Neural cell (in vitro differentiated cells): ENCODE data around the gene KLRD1. TPM values are rescaled to one million over a fixed set of nuclear protein-coding genes. Genes with fewer than 3 reads are reported as not detected.
"Not testable (repeated sequence)": the region's sequence is repeated elsewhere in the genome, so short reads cannot be mapped to it uniquely, and the experiment has no call there.

Source experiments
- H2AFZ ChIP-seq: fragments of 200-600, 300-800 bp; sonication (generic), shearing (Covaris generic); 2 replicates; pipeline ENCODE4 v1.6.0; 2014; ENCODE audit warnings: low read depth, mild to moderate bottlenecking, antibody characterized with exemption, low read length, moderate library complexity
- H3F3A ChIP-seq: fragments of 200-600 bp; shearing (Covaris generic); 2 replicates; pipeline ENCODE4 v1.6.1; 2016; ENCODE audit warnings: mild to moderate bottlenecking, moderate library complexity, mixed read lengths, antibody characterized with exemption, low read length; ENCODE audit not compliant: insufficient read depth, poor library complexity, severe bottlenecking
- H3K27ac ChIP-seq: fragments of 200-600, 300-800 bp; sonication (generic), shearing (Covaris generic); 2 replicates; pipeline ENCODE4 v1.5.1; 2014; ENCODE audit warnings: mild to moderate bottlenecking, low read length, moderate library complexity
- H3K27me3 ChIP-seq: fragments of 300-800, 200-600 bp; sonication (generic), shearing (Covaris generic); 2 replicates; pipeline ENCODE4 v1.6.0; 2014; ENCODE audit warnings: mild to moderate bottlenecking, low read depth, low read length, moderate library complexity; ENCODE audit not compliant: insufficient read depth
- H3K36me3 ChIP-seq: fragments of 300-800, 200-600 bp; sonication (generic), shearing (Covaris generic); 2 replicates; pipeline ENCODE4 v1.5.1; 2014; ENCODE audit warnings: mild to moderate bottlenecking, antibody characterized with exemption, low read length, moderate library complexity; ENCODE audit not compliant: insufficient read depth
- H3K4me2 ChIP-seq: fragments of 300-800, 200-600 bp; sonication (generic), shearing (Covaris generic); 2 replicates; pipeline ENCODE4 v1.6.0; 2014; ENCODE audit warnings: mild to moderate bottlenecking, low read length
- H3K4me3 ChIP-seq: fragments of 300-800, 200-600 bp; sonication (generic), shearing (Covaris generic); 2 replicates; pipeline ENCODE4 v1.5.1; 2014; ENCODE audit warnings: mild to moderate bottlenecking, low read length, moderate library complexity
- H3K79me2 ChIP-seq: fragments of 200-600 bp; shearing (Covaris generic); replicated peaks from 2 replicates; pipeline ENCODE4 v1.6.0; 2014; ENCODE audit warnings: mild to moderate bottlenecking, low read length, moderate library complexity; ENCODE audit not compliant: insufficient read depth
- H3K9ac ChIP-seq: fragments of 300-800, 200-600 bp; sonication (generic), shearing (Covaris generic); 2 replicates; pipeline ENCODE4 v1.6.1; 2016; ENCODE audit warnings: mild to moderate bottlenecking, low read length, mixed read lengths
- H3K9me2 ChIP-seq: fragments of 200-600 bp; shearing (Covaris generic); 2 replicates; pipeline ENCODE4 v1.6.1; 2016; ENCODE audit warnings: mild to moderate bottlenecking, low read length, mixed read lengths; ENCODE audit not compliant: insufficient read depth
- H3K9me3 ChIP-seq: fragments of 200-600, 300-800 bp; sonication (generic), shearing (Covaris generic); 2 replicates; pipeline ENCODE4 v1.6.1; 2016; ENCODE audit warnings: mild to moderate bottlenecking, mixed run types, low read length, moderate library complexity, mixed read lengths
- H4K20me1 ChIP-seq: fragments of 200-600 bp; shearing (Covaris generic); 2 replicates; pipeline ENCODE4 v1.6.1; 2016; ENCODE audit warnings: mild to moderate bottlenecking, mixed run types; ENCODE audit not compliant: insufficient read depth
- EP300 ChIP-seq: fragments of 450-650 bp; conservative IDR thresholded peaks from 2 replicates; pipeline ENCODE4 v1.6.1; 2014; ENCODE audit warnings: antibody characterized with exemption, mild to moderate bottlenecking, moderate library complexity; ENCODE audit not compliant: poor library complexity, severe bottlenecking
- EZH2 ChIP-seq: fragments of 200-600, 300-800 bp; shearing (Covaris generic), sonication (generic); IDR thresholded peaks from 2 replicates; pipeline ENCODE4 v1.6.1; 2014; ENCODE audit warnings: antibody characterized with exemption, low read length, borderline replicate concordance, mild to moderate bottlenecking; ENCODE audit not compliant: insufficient read depth, poor library complexity, severe bottlenecking
- MXI1 ChIP-seq: fragments of 450-650 bp; conservative IDR thresholded peaks from 2 replicates; pipeline ENCODE4 v1.6.1; 2014; ENCODE audit warnings: antibody characterized with exemption, mild to moderate bottlenecking; ENCODE audit not compliant: poor library complexity, severe bottlenecking
- POLR2AphosphoS5 ChIP-seq: IDR thresholded peaks from 2 replicates; pipeline ENCODE4 v1.6.1; 2012
- RAD21 ChIP-seq: fragments of 450-650 bp; conservative IDR thresholded peaks from 2 replicates; pipeline ENCODE4 v1.6.1; 2014; ENCODE audit warnings: antibody characterized with exemption, mild to moderate bottlenecking, moderate library complexity
- SMC3 ChIP-seq: fragments of 450-650 bp; conservative IDR thresholded peaks from 2 replicates; pipeline ENCODE4 v1.6.1; 2014; ENCODE audit warnings: antibody characterized with exemption, mild to moderate bottlenecking, moderate library complexity; ENCODE audit not compliant: poor library complexity
- TAF1 ChIP-seq: IDR thresholded peaks from 2 replicates; pipeline ENCODE4 v1.6.1; 2012; ENCODE audit warnings: low read depth
- polyA plus RNA-seq: library from polyadenylated mRNA; depleted of rRNA; stranded (reverse); fragments of >200 nt; gene quantifications from 2 replicates; pipeline ENCODE4 v1.2.3, GENCODE V29; 2014
- TF ChIP-seq, protein P1 (sequence below): IDR thresholded peaks from 2 replicates; pipeline ENCODE4 v1.6.1; 2012; ENCODE audit warnings: borderline replicate concordance
- TF ChIP-seq, protein P2 (sequence below): fragments of 450-650 bp; IDR thresholded peaks from 2 replicates; pipeline ENCODE4 v1.5.1; 2014; ENCODE audit warnings: antibody characterized with exemption, mild to moderate bottlenecking, moderate library complexity; ENCODE audit not compliant: poor library complexity, severe bottlenecking

Gene KLRD1
- polyA plus RNA-seq, 1 donor from 2014 or later: 0.52 TPM

DNA sequence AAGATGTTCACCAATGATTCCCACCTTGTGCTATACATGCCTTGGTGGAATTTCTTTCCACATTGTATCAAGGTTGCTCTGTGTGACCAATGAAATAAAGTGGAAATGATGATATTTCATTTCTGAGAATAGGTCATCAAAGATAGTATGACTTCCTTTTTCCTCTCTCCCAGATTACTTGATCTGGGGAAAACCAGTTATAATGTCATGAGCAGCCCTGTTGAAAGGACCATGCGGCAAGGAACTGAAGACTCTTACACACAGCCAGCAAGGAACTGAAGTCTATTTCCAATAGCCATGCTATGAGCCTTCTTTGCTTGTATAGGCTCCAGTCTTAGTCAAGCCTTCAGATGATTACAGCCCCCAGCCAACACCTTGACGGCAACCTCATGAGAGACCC is 11.7 kb downstream of the KLRD1 start:
- no peak overlapping the region for H3K9ac ChIP-seq
- H4K20me1 ChIP-seq: no peaks in the 10 kb centered on the region
- no peak overlapping the region for H3K4me2 ChIP-seq
- H3K36me3 ChIP-seq: no peaks in the 10 kb centered on the region
- no peak overlapping the region for H2AFZ ChIP-seq
- H3K79me2 ChIP-seq: no peaks in the 10 kb centered on the region
- H3K4me3 ChIP-seq: no peak overlapping the region
- no peaks in the 10 kb centered on the region for H3K9me2 ChIP-seq
- H3K27ac ChIP-seq: no peak overlapping the region
- no peaks in the 10 kb centered on the region for H3K9me3 ChIP-seq
- H3K27me3 ChIP-seq: no peaks in the 10 kb centered on the region
- no peaks in the 10 kb centered on the region for H3F3A ChIP-seq
- TF ChIP-seq, protein P1, sequence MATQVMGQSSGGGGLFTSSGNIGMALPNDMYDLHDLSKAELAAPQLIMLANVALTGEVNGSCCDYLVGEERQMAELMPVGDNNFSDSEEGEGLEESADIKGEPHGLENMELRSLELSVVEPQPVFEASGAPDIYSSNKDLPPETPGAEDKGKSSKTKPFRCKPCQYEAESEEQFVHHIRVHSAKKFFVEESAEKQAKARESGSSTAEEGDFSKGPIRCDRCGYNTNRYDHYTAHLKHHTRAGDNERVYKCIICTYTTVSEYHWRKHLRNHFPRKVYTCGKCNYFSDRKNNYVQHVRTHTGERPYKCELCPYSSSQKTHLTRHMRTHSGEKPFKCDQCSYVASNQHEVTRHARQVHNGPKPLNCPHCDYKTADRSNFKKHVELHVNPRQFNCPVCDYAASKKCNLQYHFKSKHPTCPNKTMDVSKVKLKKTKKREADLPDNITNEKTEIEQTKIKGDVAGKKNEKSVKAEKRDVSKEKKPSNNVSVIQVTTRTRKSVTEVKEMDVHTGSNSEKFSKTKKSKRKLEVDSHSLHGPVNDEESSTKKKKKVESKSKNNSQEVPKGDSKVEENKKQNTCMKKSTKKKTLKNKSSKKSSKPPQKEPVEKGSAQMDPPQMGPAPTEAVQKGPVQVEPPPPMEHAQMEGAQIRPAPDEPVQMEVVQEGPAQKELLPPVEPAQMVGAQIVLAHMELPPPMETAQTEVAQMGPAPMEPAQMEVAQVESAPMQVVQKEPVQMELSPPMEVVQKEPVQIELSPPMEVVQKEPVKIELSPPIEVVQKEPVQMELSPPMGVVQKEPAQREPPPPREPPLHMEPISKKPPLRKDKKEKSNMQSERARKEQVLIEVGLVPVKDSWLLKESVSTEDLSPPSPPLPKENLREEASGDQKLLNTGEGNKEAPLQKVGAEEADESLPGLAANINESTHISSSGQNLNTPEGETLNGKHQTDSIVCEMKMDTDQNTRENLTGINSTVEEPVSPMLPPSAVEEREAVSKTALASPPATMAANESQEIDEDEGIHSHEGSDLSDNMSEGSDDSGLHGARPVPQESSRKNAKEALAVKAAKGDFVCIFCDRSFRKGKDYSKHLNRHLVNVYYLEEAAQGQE: no peak
- TF ChIP-seq EP300 (no peak), EZH2 (no peak), TAF1 (no peak)

DNA sequence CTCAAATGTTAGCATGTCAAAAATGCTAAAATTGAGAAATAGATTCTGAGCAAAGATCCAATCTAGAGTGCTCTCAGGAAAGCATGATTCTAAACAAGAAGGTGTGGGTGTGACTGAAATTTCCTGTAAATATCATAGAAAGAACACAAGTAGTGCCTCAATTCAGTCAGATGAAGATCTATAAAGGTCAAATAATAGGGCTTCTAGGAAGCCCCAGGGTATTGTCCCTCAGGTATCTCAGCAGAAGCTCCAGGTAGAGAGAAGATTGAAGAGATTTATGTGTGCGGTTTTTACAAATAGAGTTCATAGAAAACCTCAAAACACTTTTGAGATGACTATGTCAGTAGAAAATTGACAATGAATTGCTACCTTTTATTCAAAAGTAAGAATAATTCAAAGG is 13.0 kb downstream of the KLRD1 start:
- H2AFZ ChIP-seq: no peak overlapping the region
- H3K27me3 ChIP-seq: no peaks in the 10 kb centered on the region
- H3K9me3 ChIP-seq: no peaks in the 10 kb centered on the region
- no peaks in the 10 kb centered on the region for H3F3A ChIP-seq
- H3K9ac ChIP-seq: no peak overlapping the region
- H4K20me1 ChIP-seq: no peaks in the 10 kb centered on the region
- no peak overlapping the region for H3K4me3 ChIP-seq
- no peaks in the 10 kb centered on the region for H3K36me3 ChIP-seq
- TF ChIP-seq, protein P2, sequence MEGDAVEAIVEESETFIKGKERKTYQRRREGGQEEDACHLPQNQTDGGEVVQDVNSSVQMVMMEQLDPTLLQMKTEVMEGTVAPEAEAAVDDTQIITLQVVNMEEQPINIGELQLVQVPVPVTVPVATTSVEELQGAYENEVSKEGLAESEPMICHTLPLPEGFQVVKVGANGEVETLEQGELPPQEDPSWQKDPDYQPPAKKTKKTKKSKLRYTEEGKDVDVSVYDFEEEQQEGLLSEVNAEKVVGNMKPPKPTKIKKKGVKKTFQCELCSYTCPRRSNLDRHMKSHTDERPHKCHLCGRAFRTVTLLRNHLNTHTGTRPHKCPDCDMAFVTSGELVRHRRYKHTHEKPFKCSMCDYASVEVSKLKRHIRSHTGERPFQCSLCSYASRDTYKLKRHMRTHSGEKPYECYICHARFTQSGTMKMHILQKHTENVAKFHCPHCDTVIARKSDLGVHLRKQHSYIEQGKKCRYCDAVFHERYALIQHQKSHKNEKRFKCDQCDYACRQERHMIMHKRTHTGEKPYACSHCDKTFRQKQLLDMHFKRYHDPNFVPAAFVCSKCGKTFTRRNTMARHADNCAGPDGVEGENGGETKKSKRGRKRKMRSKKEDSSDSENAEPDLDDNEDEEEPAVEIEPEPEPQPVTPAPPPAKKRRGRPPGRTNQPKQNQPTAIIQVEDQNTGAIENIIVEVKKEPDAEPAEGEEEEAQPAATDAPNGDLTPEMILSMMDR: no peak
- TF ChIP-seq EP300 (no peak), SMC3 (no peak), MXI1 (no peak), EZH2 (no peak), TAF1 (no peak), POLR2AphosphoS5 (no peak), RAD21 (no peak)
- TF ChIP-seq, protein P1: no peak
- no peak overlapping the region for H3K4me2 ChIP-seq
- H3K27ac ChIP-seq: no peak overlapping the region
- H3K79me2 ChIP-seq: no peaks in the 10 kb centered on the region
- no peaks in the 10 kb centered on the region for H3K9me2 ChIP-seq

DNA sequence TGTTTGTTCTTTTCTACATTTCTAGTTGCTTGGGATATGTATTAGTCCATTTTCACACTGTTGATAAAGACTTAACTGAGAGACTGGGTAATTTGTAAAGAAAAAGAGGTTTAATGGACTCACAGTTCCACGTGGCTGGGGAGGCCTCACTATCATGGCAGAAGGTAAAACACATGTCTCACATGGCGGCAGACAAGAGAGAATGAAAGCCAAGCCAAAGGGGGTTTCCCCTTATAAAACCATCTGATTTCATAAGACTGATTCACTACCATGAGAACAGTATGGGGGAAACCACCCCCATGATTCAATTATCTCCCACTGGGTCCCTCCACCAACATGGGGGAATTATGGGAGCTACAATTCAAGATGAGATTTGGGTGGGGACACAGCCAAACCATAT is 21.0 kb downstream of the KLRD1 start:
- H3K9me2 ChIP-seq, H3K9ac ChIP-seq, H3K36me3 ChIP-seq, H2AFZ ChIP-seq, H3K4me2 ChIP-seq, H3K79me2 ChIP-seq, H3K27ac ChIP-seq, H3F3A ChIP-seq, H3K9me3 ChIP-seq, H3K27me3 ChIP-seq, H3K4me3 ChIP-seq, H4K20me1 ChIP-seq: not testable (repeated sequence)
